CD4-positive, alpha-beta T cell treated with Interleukin-17A for 1 hour (primary cell): ENCODE data around the gene ST7.

ENCODE experiments used
- DNase-seq: peaks from one replicate; pipeline ENCODE4 v3.0.0-alpha.2; 2020

Gene ST7

GRCh38 chr7:117200786-117201458, 247.6 kb downstream of the ST7 start:
- no peak for DNase-seq

- no peak for DNase-seq
These were observed 249.2 kb downstream of the ST7 start for GRCh38 chr7:117202511-117202910.

GRCh38 chr7:117203205-117203604, 249.9 kb downstream of the ST7 start:
- no peak for DNase-seq

- no peak for DNase-seq
These were observed 252.6 kb downstream of the ST7 start for GRCh38 chr7:117205873-117206272.

- DNase-seq, result no peak
These were observed 255.0 kb downstream of the ST7 start for GRCh38 chr7:117208257-117208656.

- DNase-seq, result no peak
These were observed 257.1 kb downstream of the ST7 start for GRCh38 chr7:117210397-117210796.

- DNase-seq, result no peak
These were observed 257.6 kb downstream of the ST7 start for GRCh38 chr7:117210908-117211307.

- DNase-seq, result no peak
These were observed 258.3 kb downstream of the ST7 start for GRCh38 chr7:117211614-117212013.

GRCh38 chr7:117212969-117213877, 259.9 kb downstream of the ST7 start:
- peak; percentile 45 for DNase-seq

GRCh38 chr7:117216010-117216409, 262.7 kb downstream of the ST7 start:
- DNase-seq, result no peak

GRCh38 chr7:117216436-117217069, 263.3 kb downstream of the ST7 start:
- DNase-seq, result no peak

GRCh38 chr7:117217106-117218035, 264.1 kb downstream of the ST7 start:
- DNase-seq, result no peak

- DNase-seq, result no peak
These were observed 265.4 kb downstream of the ST7 start for GRCh38 chr7:117218700-117219099.

- no peak for DNase-seq
These were observed 266.2 kb downstream of the ST7 start for GRCh38 chr7:117219485-117219884.

- no peak for DNase-seq
These were observed 267.5 kb downstream of the ST7 start for GRCh38 chr7:117220836-117221235.

GRCh38 chr7:117225536-117225935, 272.2 kb downstream of the ST7 start:
- no peak for DNase-seq

- no peak for DNase-seq
These were observed 273.8 kb downstream of the ST7 start for GRCh38 chr7:117227091-117227490.

- DNase-seq, result no peak
These were observed 276.0 kb downstream of the ST7 start for GRCh38 chr7:117229350-117229749.

GRCh38 chr7:117230276-117231046, 277.2 kb downstream of the ST7 start:
- no peak for DNase-seq

GRCh38 chr7:117231047-117231359, 277.7 kb downstream of the ST7 start:
- DNase-seq, result no peak

- no peak for DNase-seq
These were observed 284.3 kb downstream of the ST7 start for GRCh38 chr7:117237646-117238045.

- no peak for DNase-seq
These were observed 285.2 kb downstream of the ST7 start for GRCh38 chr7:117238472-117238871.
